Breast epithelium (tissue), 4 donors: ENCODE measurements around the gene RAMAC. TPM values are rescaled to one million over a fixed set of nuclear protein-coding genes. Genes with fewer than 3 reads are reported as not detected.
"Not testable (repeated sequence)": the region's sequence is repeated elsewhere in the genome, so short reads cannot be mapped to it uniquely, and the experiment has no call there.

Experiments used
- DNase-seq, 2 donors: peaks; one replicate each; pipeline ENCODE4 v3.0.0-alpha.2; 2019; ENCODE audit warnings: low spot score in 2 of 2
- H3K27ac ChIP-seq, 2 donors: fragments of 200-600 bp; sonication (generic) in 1 of 2; one replicate each; pipeline ENCODE4 v1.5.1; 2016 to 2019; ENCODE audit warnings: mild to moderate bottlenecking in 1 of 2
- H3K27me3 ChIP-seq, 2 donors: fragments of 200-600 bp; sonication (generic) in 1 of 2; one replicate each; pipeline versions ENCODE4 v1.5.1 to v1.6.0; 2017 to 2019; ENCODE audit warnings: control low read depth in 1 of 2, mild to moderate bottlenecking in 1 of 2
- H3K36me3 ChIP-seq: fragments of 200-600 bp; one replicate; pipeline ENCODE4 v1.5.1; 2019
- H3K4me1 ChIP-seq, 2 donors: fragments of 200-600 bp; sonication (generic); one replicate each; pipeline ENCODE4 v1.5.1; 2016 to 2019; ENCODE audit warnings: control low read depth in 1 of 2
- H3K4me3 ChIP-seq, 3 donors: fragments of 200-600 bp; sonication (generic); 1 replicate in 2 of 3; 2 replicates in 1 of 3; pipeline ENCODE4 v1.5.1; 2016 to 2019; ENCODE audit warnings: mild to moderate bottlenecking in 3 of 3, moderate library complexity in 2 of 3
- H3K9me3 ChIP-seq, 2 donors: fragments of 200-600 bp; sonication (generic) in 1 of 2; one replicate each; pipeline ENCODE4 v1.5.1; 2016 to 2019; ENCODE audit warnings: control low read depth in 1 of 2
- POLR2A ChIP-seq: fragments of 450-650 bp; IDR thresholded peaks from one replicate; pipeline ENCODE4 v1.6.1; 2016; ENCODE audit warnings: antibody characterized with exemption, mild to moderate bottlenecking, moderate library complexity
- POLR2AphosphoS5 ChIP-seq, 3 donors: sonication (generic); formaldehyde crosslinking; IDR thresholded peaks; one replicate each; pipeline ENCODE4 v1.6.1; 2017; ENCODE audit warnings: antibody characterized with exemption in 3 of 3
- intact Hi-C: fragments of 100-400 bp; cut with DNase I; formaldehyde crosslinking; loops from one replicate; pipeline ENCODE4 v1.15.1; 2023; ENCODE audit warnings: low total_unique reads
- total RNA-seq, 3 donors: library from RNA; depleted of rRNA; stranded (reverse); fragments of >200 nt; gene quantifications; one replicate each; pipeline ENCODE4 v1.1.0, GENCODE V29; 2016
- TF ChIP-seq, protein P1 (sequence below), 3 donors: fragments of 450-650 bp; IDR thresholded peaks; one replicate each; pipeline ENCODE4 v1.5.1; 2016 to 2017; ENCODE audit warnings: antibody characterized with exemption in 3 of 3, mild to moderate bottlenecking in 3 of 3, moderate library complexity in 3 of 3

The RAMAC gene
- 10 to 100 TPM; 14.9 to 32.3 (median 22.6) TPM for total RNA-seq

- Histone ChIP-seq H3K27ac (peak within 1 kb of the TSS; percentile 77 to 85), H3K27me3 (no peaks in the 10 kb centered on the region), H3K4me3 (peak within 1 kb of the TSS; percentile 64 to 95 (median 80)), H3K9me3 (no peaks in the 10 kb centered on the region), H3K4me1 (no peaks in the 10 kb centered on the region), H3K36me3 (no peaks in the 10 kb centered on the region)
- intact Hi-C loops, result no loop called here
- TF ChIP-seq POLR2A (peak; percentile 62), POLR2AphosphoS5 (IDR thresholded peaks at IDR 0.05) (peak; percentile 88 to 94 (median 91))
- TF ChIP-seq, protein P1, sequence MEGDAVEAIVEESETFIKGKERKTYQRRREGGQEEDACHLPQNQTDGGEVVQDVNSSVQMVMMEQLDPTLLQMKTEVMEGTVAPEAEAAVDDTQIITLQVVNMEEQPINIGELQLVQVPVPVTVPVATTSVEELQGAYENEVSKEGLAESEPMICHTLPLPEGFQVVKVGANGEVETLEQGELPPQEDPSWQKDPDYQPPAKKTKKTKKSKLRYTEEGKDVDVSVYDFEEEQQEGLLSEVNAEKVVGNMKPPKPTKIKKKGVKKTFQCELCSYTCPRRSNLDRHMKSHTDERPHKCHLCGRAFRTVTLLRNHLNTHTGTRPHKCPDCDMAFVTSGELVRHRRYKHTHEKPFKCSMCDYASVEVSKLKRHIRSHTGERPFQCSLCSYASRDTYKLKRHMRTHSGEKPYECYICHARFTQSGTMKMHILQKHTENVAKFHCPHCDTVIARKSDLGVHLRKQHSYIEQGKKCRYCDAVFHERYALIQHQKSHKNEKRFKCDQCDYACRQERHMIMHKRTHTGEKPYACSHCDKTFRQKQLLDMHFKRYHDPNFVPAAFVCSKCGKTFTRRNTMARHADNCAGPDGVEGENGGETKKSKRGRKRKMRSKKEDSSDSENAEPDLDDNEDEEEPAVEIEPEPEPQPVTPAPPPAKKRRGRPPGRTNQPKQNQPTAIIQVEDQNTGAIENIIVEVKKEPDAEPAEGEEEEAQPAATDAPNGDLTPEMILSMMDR (IDR thresholded peaks at IDR 0.05), result no peak
- peak; percentile 89 to 91 for DNase-seq
Observed at GRCh38 chr15:82985688-82986441, at the start of gene RAMAC. RAMAC (plus strand) TSS chr15:82986210; CDS start chr15:82989019, 2,809 bp downstream.

DNA sequence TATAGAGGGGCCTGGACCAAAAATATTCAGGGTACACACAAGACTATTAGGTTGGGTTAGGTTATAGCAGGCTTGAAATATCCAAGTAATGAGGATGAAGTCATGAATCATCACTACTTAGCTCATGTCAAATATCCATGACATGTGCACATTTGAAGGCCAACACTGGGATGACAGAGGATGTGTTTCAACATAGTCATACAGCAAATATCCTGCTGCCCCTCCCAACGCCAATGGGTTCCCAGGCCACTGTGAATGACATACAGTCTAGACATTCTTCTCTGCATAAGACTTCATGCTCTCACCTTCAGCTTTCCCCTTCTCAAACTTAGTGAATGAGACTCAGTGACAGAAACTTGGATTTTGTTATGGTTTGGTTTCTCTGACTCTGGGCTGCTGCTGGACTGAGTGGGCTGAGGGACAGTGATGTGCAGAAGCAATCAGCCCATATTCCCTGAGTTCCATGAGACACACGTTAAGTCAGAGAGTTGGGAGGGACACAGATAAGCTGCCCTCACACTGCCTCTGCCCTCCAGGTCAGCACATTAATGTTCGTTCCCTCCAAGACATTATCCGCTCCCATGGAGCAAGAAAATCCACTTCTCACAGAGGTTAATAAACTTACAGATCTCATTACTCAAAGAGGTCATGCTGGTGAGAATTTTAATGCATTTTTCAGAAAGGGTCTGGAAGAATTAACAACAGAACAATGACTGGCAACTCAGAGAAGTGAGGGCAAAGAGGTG is 48.9 kb upstream of the RAMAC start:
- DNase-seq, result no peak
- Histone ChIP-seq H3K4me1 (no peaks in the 10 kb centered on the region), H3K27me3 (no peaks in the 10 kb centered on the region), H3K36me3 (no peaks in the 10 kb centered on the region), H3K4me3 (no peak overlapping the region), H3K27ac (no peak overlapping the region), H3K9me3 (no peaks in the 10 kb centered on the region)
- TF ChIP-seq POLR2AphosphoS5 (IDR thresholded peaks at IDR 0.05), result no peak
- intact Hi-C loops, result no loop called here

- no peaks in the 10 kb centered on the region for H3K36me3 ChIP-seq
- H3K27me3 ChIP-seq, result no peaks in the 10 kb centered on the region
- H3K27ac ChIP-seq, result no peak overlapping the region
- no peaks in the 10 kb centered on the region for H3K9me3 ChIP-seq
- intact Hi-C loops, result no loop called here
- H3K4me1 ChIP-seq, result no peaks in the 10 kb centered on the region
- no peak for DNase-seq
- TF ChIP-seq POLR2AphosphoS5 (IDR thresholded peaks at IDR 0.05) (no peak), POLR2A (no peak)
- TF ChIP-seq, protein P1 (IDR thresholded peaks at IDR 0.05), result no peak
- no peak overlapping the region for H3K4me3 ChIP-seq
Observed at GRCh38 chr15:82937712-82938058, 48.3 kb upstream of the RAMAC start.

DNA sequence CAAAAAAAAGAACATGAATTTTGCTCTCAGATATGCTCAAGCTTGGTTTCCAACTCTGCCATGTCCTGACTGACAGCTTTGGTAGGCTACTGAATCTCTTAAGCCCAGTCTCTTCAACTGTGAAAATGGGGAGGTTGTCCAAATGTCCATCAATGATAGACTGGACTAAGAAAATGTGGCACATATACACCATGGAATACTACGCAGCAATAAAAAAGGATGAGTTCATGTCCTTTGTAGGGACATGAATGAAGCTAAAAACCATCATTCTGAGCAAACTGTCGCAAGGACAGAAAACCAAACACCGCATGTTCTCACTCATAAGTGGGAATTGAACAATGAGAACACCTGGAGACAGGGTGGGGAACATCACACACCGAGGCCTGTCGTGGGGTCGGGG is 46.3 kb upstream of the RAMAC start:
- DNase-seq, H3K27me3 ChIP-seq, H3K4me3 ChIP-seq, H3K9me3 ChIP-seq, H3K27ac ChIP-seq, intact Hi-C loops, H3K36me3 ChIP-seq, H3K4me1 ChIP-seq: not testable (repeated sequence)

- no peaks in the 10 kb centered on the region for H3K27me3 ChIP-seq
- H3K4me3 ChIP-seq, result no peak overlapping the region
- H3K4me1 ChIP-seq, result no peaks in the 10 kb centered on the region
- intact Hi-C loops, result no loop called here
- no peaks in the 10 kb centered on the region for H3K9me3 ChIP-seq
- no peaks in the 10 kb centered on the region for H3K36me3 ChIP-seq
- DNase-seq, result peak; percentile 88 to 96
- H3K27ac ChIP-seq, result peak overlapping the region; percentile 82 to 88
- peak in 1 of 3 donors; percentile 38 for TF ChIP-seq POLR2AphosphoS5 (IDR thresholded peaks at IDR 0.05)
- no peak for TF ChIP-seq POLR2A
Observed at GRCh38 chr15:82942691-82943090, 43.3 kb upstream of the RAMAC start.

DNA sequence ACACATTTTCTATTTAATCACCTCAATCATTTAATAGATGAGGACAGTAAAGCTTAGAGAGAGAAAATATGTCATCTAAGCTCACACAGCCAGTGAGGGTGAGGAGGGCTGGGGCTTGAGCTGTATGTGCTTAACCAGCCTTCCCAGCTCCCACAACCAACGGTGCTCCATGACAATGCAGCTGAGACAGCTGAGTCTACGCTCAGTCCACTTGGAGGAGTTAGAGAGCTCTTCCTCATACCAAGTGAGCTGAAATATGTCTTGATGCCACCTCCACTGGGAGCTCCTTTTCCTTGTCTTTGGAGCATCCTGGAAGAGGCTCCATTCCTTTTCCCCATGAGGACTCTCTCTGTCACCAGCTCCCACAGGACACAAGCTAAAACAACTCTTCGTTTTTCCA is 42.8 kb upstream of the RAMAC start:
- TF ChIP-seq POLR2A (no peak), POLR2AphosphoS5 (IDR thresholded peaks at IDR 0.05) (no peak)
- TF ChIP-seq, protein P1 (IDR thresholded peaks at IDR 0.05), result peak in 1 of 3 donors; percentile 31
- intact Hi-C loops, result no loop called here
- no peak for DNase-seq
- H3K4me3 ChIP-seq, result no peak overlapping the region
- H3K27ac ChIP-seq, result peak overlapping the region; percentile 82 to 88
- no peaks in the 10 kb centered on the region for H3K36me3 ChIP-seq
- no peaks in the 10 kb centered on the region for H3K27me3 ChIP-seq
- no peaks in the 10 kb centered on the region for H3K9me3 ChIP-seq
- H3K4me1 ChIP-seq, result no peaks in the 10 kb centered on the region
